A549 (cell line): ENCODE data around the gene ITPRIP.

Experiments used
- CHD4 ChIP-seq: fragments of 200-600 bp; sonication (generic); IDR thresholded peaks from 2 replicates; pipeline ENCODE4 v1.6.1; 2016; ENCODE audit warnings: antibody characterized with exemption, mild to moderate bottlenecking, borderline replicate concordance
- CTCF ChIP-seq: fragments of >200 bp; sonication (Bioruptor Twin); formaldehyde crosslinking; IDR thresholded peaks from 3 replicates; pipeline ENCODE4 v1.5.1; 2016
- EP300 ChIP-seq, 2 experiments: fragments of >200 bp; sonication (Bioruptor Twin); formaldehyde crosslinking; IDR thresholded peaks; 2 replicates in 1 of 2; 3 replicates in 1 of 2; pipeline ENCODE4 v1.6.1; 2016 to 2017
- ESRRA ChIP-seq: fragments of 150-350 bp; IDR thresholded peaks from 2 replicates; pipeline ENCODE4 v1.6.1; 2014; ENCODE audit warnings: mild to moderate bottlenecking, low read length, borderline replicate concordance
- GATA3 ChIP-seq: IDR thresholded peaks from 2 replicates; pipeline ENCODE4 v1.6.1; 2012; ENCODE audit warnings: borderline replicate concordance
- NFE2L2 ChIP-seq: fragments of 150-350 bp; conservative IDR thresholded peaks from 2 replicates; pipeline ENCODE4 v1.6.1; 2014; ENCODE audit warnings: low read length
- PHF8 ChIP-seq: fragments of 200-600 bp; sonication (generic); IDR thresholded peaks from 2 replicates; pipeline ENCODE4 v1.6.1; 2016; ENCODE audit warnings: low read depth, mild to moderate bottlenecking, antibody characterized with exemption, moderate library complexity, borderline replicate concordance
- POLR2A ChIP-seq: IDR thresholded peaks from 2 replicates; pipeline ENCODE4 v1.6.1; 2012; ENCODE audit warnings: mild to moderate bottlenecking, low read length
- RCOR1 ChIP-seq: fragments of 150-350 bp; IDR thresholded peaks from 2 replicates; pipeline ENCODE4 v1.6.1; 2014; ENCODE audit warnings: antibody characterized with exemption, low read length, low read depth
- RFX5 ChIP-seq: fragments of 450-650 bp; IDR thresholded peaks from 2 replicates; pipeline ENCODE4 v1.7.1; 2014; ENCODE audit warnings: antibody characterized with exemption, mild to moderate bottlenecking, moderate library complexity
- SMC3 ChIP-seq: fragments of >200 bp; sonication (Bioruptor Twin); formaldehyde crosslinking; IDR thresholded peaks from 3 replicates; pipeline ENCODE4 v1.6.1; 2018; ENCODE audit warnings: inconsistent platforms

GRCh38 chr10:104259999-104260774 is 78.1 kb downstream of the ITPRIP start:
- TF ChIP-seq ESRRA = no peak
- TF ChIP-seq PHF8 = no peak
- TF ChIP-seq GATA3 = no peak
- no peak for TF ChIP-seq EP300 (IDR thresholded peaks at IDR 0.05)
- no peak for TF ChIP-seq CTCF
- TF ChIP-seq RFX5 = no peak
- no peak for TF ChIP-seq POLR2A
- no peak for TF ChIP-seq CHD4
- TF ChIP-seq SMC3 = no peak
- no peak for TF ChIP-seq NFE2L2
- TF ChIP-seq RCOR1 = no peak
